Cerebellar cortex (tissue), 1 donor: ENCODE results near the gene CFAP77.

ENCODE experiments used
- DNase-seq: peaks from one replicate; pipeline ENCODE4 v3.0.0-alpha.2; 2015; ENCODE audit warnings: low spot score

The CFAP77 gene

GRCh38 chr9:132408521-132408920 lies 1.5 kb upstream of the CFAP77 start:
- DNase-seq, result no peak

GRCh38 chr9:132410642-132411041 lies 631 bp downstream of the CFAP77 start:
- no peak for DNase-seq

DNA sequence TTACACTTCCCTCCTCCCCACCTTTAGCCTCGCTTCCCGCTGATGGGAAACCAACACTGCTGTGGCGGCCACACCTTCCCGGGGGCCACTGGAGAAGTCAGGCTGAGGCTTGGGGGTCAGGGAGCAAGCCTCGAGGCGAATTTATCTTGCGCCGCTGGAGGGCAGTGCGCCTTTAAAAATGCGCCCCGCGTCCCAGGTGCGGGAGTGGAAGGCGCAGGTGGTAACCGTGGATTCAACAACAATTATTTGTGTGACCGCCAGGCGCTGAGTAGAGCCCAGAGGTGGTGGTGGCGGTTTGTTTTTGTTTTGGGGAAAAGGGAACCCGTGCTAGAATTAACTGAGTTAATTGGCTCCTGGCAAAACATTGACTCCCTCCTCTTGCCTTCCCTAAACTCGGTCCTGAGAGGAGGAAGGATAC lies 1.1 kb downstream of the CFAP77 start:
- peak; percentile 78 for DNase-seq

DNA sequence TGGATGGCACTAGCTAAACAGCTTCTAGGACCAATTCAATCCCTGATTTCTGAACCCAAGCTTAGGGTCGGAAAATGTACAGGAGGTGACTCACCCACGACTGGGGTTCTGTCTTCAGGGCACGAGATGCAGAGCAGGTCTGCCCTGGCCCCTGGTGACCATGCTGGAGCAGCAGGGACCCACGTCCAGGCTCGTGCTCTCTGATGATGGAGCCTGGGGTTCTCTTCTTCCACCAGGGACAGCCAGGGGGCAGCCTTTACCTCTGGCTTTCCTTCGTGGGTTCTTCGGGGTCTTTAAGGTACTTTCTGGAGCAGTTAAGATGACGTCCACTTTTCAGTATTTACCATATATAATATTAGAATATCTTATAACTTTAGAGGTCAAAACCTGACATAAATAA lies 2.1 kb downstream of the CFAP77 start:
- DNase-seq, result peak; percentile 43

DNA sequence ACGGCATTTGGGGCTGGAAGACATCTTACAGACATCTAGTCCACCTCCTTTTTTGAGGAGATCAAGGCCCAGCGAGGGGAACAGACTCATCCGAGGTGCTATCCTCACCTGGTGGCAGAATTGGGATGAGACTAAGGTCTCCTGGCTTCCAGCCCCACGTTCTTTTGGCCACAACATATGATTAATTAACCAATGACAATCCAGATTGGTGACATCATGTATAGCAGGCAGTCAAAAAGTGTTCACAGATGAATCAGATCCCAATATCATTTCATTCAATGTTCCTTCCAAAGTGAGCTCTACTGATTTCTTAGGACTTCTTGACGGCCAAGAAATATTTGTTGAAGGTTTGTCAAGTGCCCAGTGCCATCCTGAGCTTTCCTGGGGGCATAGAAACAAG lies 3.9 kb downstream of the CFAP77 start:
- DNase-seq, result no peak

DNA sequence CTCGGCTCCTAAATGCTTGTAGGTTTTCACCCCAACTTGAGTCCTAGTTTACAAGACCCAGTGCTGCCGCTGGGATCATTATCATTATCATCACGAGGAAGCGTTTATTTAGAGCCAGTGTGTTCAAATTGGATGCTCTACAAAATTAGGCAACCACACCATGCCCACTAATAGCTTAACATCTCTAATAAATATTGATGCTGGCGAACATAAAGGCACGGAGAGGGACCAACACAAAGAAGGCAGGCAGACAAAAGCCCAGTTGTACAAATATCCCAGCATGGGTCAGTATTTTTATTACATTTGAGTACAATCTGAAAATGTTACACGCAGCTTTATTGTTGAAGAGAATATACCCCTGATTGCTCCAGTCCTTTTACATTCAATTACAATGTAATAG lies 4.7 kb downstream of the CFAP77 start:
- DNase-seq, result no peak

- no peak for DNase-seq
Measured at GRCh38 chr9:132415181-132415580, 5.2 kb downstream of the CFAP77 start.

GRCh38 chr9:132418726-132419363 lies 8.8 kb downstream of the CFAP77 start:
- no peak for DNase-seq

GRCh38 chr9:132422574-132422973 lies 12.6 kb downstream of the CFAP77 start:
- DNase-seq, result no peak

GRCh38 chr9:132423503-132423902 lies 13.5 kb downstream of the CFAP77 start:
- no peak for DNase-seq

DNA sequence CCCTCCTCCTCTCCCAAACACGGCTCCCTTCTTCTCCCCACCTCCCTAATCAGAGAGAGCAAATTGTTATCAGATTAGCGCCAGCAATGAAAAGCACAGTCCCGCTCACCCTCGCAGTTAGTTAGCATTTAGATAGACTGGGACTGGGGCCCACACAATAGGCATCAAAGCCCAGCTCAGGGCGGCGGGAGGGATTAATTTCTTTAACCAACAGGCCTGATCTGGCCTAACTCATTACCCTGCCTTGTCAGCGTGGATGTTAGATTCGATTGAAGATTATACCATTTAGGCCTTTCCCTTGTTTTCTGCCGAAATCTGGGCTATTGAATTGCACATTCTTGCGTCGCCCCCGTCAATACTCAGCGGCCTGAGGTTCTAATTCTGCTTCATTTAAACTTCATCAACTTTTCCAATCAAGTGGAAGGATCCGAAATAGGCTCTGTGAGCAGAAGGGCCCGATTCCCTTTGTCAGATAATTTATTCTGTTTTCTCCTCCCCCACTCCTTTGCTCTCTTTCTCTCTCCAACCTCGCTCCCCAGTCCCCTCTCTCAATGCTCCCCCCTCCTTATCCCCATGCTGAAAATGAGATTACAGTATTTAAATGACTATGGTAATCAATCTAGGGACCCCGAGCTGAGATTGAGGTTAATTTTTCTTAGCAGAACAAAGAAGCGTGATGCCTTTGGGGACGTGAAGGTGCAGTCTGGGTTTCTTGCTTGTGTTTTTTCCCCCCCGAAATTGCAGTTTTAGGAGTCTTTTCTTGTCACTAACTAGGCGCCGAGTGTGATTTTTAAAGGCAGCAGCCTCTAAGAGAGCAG lies 15.1 kb downstream of the CFAP77 start:
- DNase-seq, result no peak

DNA sequence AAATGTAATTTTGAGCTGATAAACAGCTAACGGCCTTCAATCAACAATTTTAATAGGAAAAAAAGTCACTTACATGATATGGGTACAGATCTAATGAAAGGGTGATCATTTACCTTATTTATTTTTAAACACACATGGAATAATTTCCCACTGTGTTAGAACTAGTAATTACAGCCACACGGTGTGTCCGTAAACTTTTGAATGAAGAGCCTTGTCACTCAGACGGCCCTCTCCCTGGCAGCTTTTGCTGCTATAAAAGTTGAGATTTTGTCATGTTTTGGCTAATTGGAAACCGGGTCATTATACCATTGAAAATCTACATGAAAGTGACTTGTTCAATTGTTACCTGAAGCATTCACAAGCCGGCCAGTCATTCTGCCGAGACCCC lies 15.7 kb downstream of the CFAP77 start:
- DNase-seq, result no peak

DNA sequence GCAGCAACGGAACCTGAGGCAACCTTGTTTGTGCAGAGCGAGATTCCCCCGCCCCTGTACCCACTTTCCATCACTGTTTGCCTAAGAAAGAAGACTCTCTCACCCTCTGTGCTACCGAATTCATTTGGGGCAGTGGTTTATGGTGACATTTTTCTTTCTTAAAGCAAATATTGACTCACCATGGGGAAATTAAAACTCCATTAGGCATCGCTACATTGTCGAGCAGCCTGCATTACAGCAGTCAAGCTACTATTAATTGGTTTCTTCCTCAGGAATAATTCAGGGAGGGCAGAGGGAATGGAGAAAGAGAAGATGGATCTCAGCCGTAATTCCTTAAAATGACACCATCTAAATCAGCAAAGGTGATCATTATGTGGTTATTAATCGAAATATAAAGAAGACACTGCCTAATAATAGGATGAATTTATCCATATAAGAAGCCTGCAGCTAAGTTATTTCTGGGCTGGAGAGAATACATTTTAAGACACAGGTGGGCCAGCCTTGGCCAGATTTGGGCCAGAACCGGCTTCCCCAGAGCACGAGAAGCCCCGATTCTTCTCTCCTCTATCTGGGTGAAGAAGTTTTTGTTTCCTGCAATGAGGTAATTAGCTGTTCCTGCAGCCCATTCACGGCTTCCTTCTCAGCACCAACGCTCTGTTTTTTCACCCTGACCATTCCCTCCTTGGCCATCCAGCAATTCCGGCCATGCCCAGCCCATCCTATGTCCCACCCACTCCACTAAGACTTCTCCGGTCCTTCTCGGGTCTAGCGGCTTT lies 16.8 kb downstream of the CFAP77 start:
- no peak for DNase-seq

DNA sequence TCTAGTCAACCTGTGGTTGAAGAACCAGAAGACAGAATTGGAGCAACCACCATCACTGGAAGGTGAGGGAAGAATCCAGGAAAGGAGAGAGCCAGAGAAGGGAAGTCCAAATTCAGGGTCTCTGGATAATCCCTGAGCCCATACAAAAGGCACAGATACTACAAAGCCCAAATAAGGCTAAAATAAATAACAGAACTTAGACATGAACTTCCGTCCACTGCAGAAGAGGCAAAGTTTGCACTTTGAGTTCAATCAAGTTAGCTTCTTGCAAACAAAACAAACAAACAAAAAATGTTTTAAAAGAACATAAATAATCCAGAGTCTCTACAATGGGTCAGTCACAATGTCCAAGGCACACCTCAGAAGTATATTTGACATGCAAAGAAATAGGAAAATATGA lies 21.0 kb downstream of the CFAP77 start:
- DNase-seq, result no peak

GRCh38 chr9:132434881-132435280 lies 24.9 kb downstream of the CFAP77 start:
- DNase-seq, result no peak

- DNase-seq, result no peak
Measured at GRCh38 chr9:132439153-132439552, 29.1 kb downstream of the CFAP77 start.

DNA sequence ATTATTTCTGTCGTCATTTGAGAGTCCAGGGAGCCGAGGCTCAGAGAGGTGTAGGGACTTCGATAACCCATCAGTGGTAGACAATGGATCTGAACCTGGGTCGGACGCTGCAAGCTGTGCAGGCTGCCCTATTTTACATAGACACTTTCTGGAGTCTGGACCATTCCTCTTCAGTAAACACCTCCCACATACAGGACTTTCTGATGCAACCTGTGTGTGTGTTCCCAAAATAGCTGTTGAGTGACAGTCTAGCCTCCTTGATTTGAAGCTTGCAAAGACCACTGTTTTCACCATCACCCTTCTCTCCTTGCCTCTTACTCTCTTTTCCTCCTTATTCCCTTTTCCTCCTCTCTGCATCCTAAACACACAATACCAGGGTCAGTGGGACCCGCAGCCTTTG lies 30.7 kb downstream of the CFAP77 start:
- no peak for DNase-seq

DNA sequence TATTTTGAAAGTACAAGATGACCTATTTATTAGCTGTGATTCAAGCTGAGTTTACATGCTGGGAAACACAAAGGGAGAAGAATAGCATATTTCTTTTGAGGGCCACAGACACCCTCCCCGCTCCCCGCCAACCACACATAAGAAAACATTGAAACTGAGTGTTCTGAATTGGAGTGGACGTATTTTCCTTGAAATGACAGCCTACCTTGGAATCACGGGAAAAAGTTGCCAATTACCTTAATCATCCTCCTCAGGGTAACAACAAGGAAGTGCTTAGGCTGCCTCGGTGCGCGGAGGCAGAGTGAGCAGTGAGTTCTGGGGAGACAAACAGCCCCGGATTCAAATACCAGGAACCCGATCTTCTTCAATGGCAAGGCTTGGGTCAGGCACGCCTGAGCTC lies 31.4 kb downstream of the CFAP77 start:
- DNase-seq, result no peak

DNA sequence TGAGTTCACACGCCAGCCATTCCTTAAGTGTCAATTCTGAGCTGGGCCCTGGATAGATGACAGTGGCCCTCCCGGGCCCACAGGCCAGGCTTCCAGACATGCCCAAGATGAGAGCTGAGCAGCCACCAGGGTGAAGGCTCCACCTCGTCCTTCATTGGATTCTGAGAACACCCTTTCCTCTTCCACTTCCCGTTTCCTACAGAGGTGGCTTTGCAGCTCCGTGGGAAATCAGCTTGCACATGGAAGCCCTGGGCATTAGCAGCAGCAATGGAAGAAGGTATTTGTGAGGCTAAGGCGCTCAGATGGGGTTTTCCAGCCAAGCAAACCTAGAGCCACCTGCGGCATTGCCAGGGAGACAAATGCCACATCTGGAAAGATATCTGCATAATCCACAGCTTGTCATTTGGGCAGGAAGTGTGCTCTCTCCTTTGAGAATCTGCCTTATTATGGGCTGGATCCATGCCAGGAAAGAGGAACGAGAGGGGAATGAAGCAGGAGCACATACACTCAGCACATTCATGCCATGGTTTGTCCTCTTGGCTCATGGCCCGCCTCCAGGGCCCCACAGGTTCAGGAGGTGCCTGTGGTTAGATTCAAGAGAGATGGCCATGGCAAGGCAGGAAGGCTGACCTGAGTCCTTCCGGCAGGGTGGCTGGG lies 34.1 kb downstream of the CFAP77 start:
- DNase-seq, result no peak

DNA sequence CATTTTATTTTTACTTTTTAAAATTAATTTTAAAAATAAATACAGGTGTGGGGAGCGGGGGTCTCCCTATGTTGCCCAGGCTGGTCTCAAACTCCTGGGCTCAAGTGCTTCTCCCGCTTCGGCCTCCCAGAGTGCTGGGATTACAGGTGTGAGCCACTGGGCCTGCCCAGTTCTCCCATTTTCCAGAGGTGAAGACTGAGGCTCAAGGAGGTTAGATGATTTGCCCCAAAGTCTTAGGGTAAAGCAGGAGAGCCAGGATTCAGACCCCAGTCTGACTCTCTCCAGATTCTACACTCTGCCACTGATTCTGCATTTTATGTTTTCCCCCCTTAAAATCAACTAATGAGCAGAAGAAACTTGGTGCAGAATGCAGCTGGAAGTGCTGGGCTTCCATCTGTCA lies 36.9 kb downstream of the CFAP77 start:
- no peak for DNase-seq

DNA sequence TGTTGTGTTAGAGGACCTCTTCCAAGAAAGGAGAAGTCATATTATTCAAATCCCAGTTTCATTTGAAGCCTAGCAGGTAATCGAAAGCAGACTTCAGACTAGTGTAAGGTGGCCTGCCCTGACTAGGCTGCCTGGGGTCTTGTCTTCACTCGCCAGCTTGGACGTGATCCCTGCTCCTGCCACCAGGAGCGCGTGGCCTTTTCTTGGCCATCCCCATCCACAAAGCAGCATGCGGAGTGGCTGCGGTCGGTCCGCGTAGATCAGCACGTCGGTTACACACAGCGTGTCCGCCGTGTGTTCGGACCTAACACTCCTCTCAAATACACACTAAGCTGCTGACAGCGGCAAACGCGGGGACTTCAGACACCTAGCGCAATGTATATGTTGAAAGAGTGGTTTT lies 37.3 kb downstream of the CFAP77 start:
- no peak for DNase-seq

DNA sequence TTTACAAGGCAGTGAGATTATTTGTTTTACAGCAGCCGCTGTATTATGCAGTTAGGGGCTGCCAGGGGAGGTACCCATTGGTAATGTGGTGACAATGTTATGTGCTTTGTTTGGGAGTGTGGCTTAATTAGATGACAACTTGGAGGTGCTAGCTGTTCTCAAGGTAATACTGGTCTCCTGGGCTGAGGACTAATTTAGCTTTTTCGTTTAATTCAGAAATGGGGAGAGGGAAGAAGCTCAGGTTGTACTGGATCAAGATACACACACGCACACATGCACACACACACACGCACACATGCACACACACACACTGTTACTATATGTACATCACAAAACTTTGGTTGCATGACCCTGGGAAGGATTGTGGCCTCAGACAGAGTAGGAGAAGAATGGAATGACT lies 37.9 kb downstream of the CFAP77 start:
- no peak for DNase-seq

DNA sequence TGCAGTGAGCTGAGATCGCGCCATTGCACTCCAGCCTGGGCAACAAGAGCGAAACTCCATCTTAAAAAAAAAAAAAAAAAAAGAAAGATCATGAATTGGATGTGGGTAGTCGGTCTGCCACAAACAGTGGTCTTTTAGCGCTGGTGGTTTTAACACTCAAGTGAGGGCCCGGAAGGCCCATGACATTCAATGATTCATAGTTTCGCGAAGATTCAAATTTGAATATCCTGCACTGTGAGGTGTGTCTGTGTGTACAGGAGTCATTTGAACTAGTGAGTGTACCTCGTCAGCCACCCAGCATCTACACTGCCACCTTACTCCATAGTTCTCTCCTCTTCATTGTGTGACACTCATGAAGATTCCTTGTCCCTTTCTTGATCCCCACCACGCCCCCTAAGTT lies 41.3 kb downstream of the CFAP77 start:
- no peak for DNase-seq
